ENCODE data around the gene DUS4L. TPM values are rescaled to one million over a fixed set of nuclear protein-coding genes. Genes with fewer than 3 reads are reported as not detected.

DUS4L gene
- total and polyA plus RNA-seq, 2 donors (not counting 3 experiments of a cell fraction or from before 2014, with no cell fraction given): 2.5 to 9.6 TPM

GRCh38 chr7:107597582-107597916 lies 33.8 kb downstream of the DUS4L start:
- DNase-seq (ENCODE audit: low read depth, low spot score): no peak
- FAIRE-seq: no peak
- peaks cover 3 to 11% of the 10 kb centered on the region in 2 experiments for H3K36me3 ChIP-seq (ENCODE audit: control insufficient read depth in 2 of 2, extremely low read depth in 1 of 2, insufficient read depth in 2 of 2, low read length in 2 of 2)
- peaks cover 54% of the 10 kb centered on the region for H3K4me1 ChIP-seq (ENCODE audit: control insufficient read depth, extremely low read depth, insufficient read depth, low read length)
- peak overlapping the region; percentile 97 for H3K27ac ChIP-seq (ENCODE audit: insufficient read depth, low read depth, low read length)
- H2AFZ ChIP-seq (ENCODE audit: low read depth, low read length): no peak overlapping the region
- H3K9me3 ChIP-seq (replicated peaks; ENCODE audit: control insufficient read depth, insufficient read depth, low read length): no peaks in the 10 kb centered on the region
- H3K79me2 ChIP-seq (ENCODE audit: control insufficient read depth, insufficient read depth, low read length): peaks cover 2% of the 10 kb centered on the region
- intact Hi-C loops (cut with micrococcal nuclease) (loop anchor here (2.0 to 10.0 kb wide), 3 partner anchors 95 to 1060 kb away; no protein-coding TSS in a partner anchor), dilution Hi-C loops (cut with MboI; ENCODE audit: extremely low pct_ligation_motif_present, low sequenced_read_pairs) (no loop called here)
- no peaks in the 10 kb centered on the region for H4K20me1 ChIP-seq (replicated peaks; ENCODE audit: control insufficient read depth, extremely low read depth, insufficient read depth, low read length)
- no peak overlapping the region for H3K4me3 ChIP-seq (replicated peaks in 1 of 3; ENCODE audit: insufficient read depth in 1 of 3, low read depth in 1 of 3, low read length in 3 of 3)
- ChIA-PET POLR2A (interaction anchor here (0.8 to 1.1 kb wide), 2 partner anchors 17 to 32 kb away, joined by 3 to 4 read pairs; no protein-coding TSS in a partner anchor), CTCF (interaction anchor here (0.7 to 1.4 kb wide), 7 partner anchors 12 to 277 kb away, joined by 3 to 6 read pairs (median 5); partner anchors contain the start of gene SLC26A4)
- H3K4me2 ChIP-seq (ENCODE audit: insufficient read depth, low read length): peak overlapping the region; percentile 83
- no TSS peak for BruUV-seq (replicated peaks)
- peak overlapping the region; percentile 89 for H3K9ac ChIP-seq (replicated peaks; ENCODE audit: extremely low read depth, insufficient read depth, low read length)
- H3K27me3 ChIP-seq (ENCODE audit: control insufficient read depth in 2 of 2, insufficient read depth in 2 of 2, low read length in 2 of 2): no peaks in the 10 kb centered on the region
- no peak for TF ChIP-seq MYC (IDR thresholded peaks at IDR 0.05; ENCODE audit: low read depth, low read length)
- TF ChIP-seq POLR2A (IDR thresholded peaks at IDR 0.05; ENCODE audit: low read depth, low read length): no peak
- TF ChIP-seq CTCF (IDR thresholded peaks at IDR 0.05; ENCODE audit: extremely low read depth in 1 of 2, insufficient read depth in 1 of 2, low read depth in 1 of 2, low read length in 2 of 2): no peak
- TF ChIP-seq JUN (IDR thresholded peaks at IDR 0.05; ENCODE audit: borderline replicate concordance, insufficient read depth, insufficient read length, low read depth): no peak
- TF ChIP-seq EZH2 (IDR thresholded peaks at IDR 0.05; ENCODE audit: borderline replicate concordance, low read depth, low read length, severe bottlenecking): no peak
- no peak for TF ChIP-seq MAX (IDR thresholded peaks at IDR 0.05; ENCODE audit: insufficient read depth, insufficient read length)
- no peaks in the 10 kb centered on the region for H3K9me1 ChIP-seq (replicated peaks; ENCODE audit: control insufficient read depth, extremely low read depth, insufficient read depth, low read length)

Data from endothelial cell of umbilical vein (primary cell).